DMS53 (cell line): ENCODE results near the gene NUAK1.

Source experiments
- DNase-seq: peaks from one replicate; lab custom pipeline; 2025; lab: John Stamatoyannopoulos, UW

Gene NUAK1

DNA sequence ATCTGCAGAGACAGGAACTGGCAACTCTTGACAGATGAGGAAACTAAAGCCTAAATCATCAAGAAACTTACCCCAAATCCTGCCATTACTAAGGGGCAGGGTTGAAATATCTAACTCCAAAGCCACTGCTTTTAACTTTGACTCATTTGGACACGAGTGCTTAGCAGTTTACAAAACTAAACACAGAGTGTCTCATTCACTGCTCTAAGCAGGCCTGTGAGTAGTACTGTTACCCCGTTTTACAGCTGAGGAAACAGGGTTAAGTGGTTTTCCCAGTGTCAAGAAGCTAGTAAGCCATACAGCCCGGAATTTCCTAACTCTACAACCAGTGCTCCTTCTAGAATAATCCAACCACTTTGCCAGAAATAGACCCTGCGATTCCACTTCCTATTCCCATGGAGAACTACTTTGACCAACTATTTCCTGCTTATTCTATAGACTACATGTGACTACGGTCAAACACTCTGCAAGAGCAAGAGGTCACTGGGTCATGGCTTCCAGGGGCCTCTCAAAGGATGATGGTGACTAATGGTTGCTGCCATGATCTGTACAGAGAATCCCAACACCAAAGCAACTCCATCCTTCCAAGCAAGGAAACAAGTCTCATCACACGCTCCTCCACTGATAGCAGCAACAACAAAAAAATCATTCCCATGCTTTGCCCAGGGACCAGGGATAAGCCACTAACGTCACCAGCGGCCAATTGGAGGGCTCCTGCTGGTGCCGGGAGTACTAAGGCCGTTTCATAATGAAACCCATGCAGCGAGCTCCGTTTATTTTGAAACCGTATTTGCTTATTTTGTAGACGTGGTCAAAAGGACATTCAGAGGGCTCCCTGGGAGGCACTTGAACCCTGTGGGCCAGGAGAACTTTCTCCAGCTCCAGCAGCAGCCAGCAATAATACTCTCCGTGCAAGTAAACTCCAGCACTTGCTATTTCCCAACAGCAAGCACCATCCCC lies 56.3 kb downstream of the NUAK1 start:
- DNase-seq: no peak

GRCh38 chr12:106081606-106082005 lies 57.1 kb downstream of the NUAK1 start:
- peak; percentile 22 for DNase-seq

GRCh38 chr12:106080791-106081170 lies 58.0 kb downstream of the NUAK1 start:
- no peak for DNase-seq

DNA sequence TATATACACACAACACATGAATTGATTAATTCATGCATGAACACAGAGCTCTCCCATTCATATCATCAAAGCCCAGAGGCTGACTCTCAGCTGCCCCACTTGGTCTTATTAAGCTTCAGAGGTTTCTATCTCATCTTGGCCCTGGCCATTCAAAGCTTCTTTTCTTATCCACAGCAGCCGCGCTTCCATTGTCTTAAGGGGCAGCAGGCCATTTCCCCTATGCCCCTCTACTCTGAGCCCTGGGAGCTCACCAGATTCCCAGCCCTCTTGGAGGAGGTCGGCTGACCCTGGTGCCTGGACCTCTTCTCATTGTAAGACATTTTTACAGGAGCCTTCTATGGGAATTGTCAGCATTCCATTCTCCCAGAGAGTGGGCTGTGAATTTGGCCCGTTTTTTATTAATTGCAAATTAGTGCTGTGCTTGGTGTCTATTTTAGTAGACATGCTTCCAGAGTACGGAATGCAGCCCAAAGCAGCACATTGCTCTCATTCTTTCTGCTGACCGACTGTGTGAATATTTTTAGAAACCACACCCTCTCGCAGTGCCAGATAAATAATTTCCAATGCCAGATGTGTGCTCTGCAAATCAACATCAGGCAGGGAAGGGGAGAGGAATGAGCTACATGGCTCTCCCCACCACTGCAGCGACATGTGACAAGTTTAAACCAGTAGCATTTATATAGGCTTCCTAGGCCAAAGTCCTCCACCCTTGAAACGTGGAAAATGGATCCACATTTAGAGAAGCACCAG lies 58.5 kb downstream of the NUAK1 start:
- no peak for DNase-seq

DNA sequence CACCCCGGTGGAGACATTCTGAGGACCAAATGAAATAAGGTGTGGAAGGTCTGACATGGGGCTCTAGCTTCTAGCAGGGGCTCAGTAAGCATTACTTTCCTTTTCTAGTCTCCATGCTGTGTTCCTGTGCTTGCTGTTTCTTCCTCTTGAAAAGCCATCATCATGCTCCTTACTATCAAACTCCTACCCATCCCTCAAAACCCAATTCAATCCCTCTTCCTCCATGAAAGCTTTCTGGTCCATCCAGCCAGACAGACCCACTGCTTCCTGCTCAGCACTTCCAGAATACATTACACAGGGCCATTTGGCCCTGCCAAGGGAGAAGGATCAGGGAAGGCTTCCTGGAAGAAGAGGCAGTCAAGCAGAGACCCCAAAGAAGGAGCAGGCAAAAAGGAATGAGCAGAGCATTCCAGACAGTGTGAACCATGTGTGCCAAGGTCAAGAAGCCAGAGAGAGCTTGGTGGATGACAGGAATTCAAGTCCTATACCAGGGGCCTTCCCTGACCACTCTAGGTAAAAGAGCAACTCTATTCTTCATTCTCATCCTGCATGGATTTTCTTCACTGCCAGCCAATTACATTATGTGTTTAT lies 59.5 kb downstream of the NUAK1 start:
- DNase-seq: no peak

- DNase-seq: no peak
Observed at GRCh38 chr12:106078358-106079010, 60.3 kb downstream of the NUAK1 start.

DNA sequence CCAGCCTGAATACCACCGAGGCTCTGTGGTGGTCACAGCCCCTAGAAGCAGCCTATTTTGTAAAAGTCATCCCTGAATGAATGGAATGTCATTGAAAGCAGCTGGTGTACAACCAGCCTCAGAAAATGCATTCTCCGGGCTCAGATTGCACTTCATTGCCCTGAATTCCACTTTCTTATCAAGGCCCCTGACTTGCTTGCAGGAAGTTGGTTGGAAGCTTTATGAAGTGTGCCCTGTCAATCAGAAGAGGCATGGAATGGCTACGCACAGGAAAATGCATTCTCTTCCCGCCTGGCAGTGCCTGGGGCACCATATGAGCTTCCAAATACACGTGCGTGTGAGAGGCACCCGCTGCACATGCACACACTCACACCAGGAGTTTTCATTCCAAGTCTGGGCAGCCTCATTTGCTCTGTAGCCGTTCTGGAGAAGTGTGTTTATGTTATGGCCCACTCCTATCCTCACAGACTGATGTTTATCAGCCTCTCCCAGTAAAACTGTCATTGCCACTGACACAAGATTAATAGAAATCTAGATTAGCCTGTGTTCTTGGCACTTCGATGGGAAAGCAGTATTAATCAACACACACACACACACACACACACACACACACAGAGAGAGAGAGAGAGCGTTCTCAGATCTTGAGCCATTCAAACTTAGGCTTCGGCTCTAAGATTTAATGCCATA lies 63.9 kb downstream of the NUAK1 start:
- no peak for DNase-seq

DNA sequence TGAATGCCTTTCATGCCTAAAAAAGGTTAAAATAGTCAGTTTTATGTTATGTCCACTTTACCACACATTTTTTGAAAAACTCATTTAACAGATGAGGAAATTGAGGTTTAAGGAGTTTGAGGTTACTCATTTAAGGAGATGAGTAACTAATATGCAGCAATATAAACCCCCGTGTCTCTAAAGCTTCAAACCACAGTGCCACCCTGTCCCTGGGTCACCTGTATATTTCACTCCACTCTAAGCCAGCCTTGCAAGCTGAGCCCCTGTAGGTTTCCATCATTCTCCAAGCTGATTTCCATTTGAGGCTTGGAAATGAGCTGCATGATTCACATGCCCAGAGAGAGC lies 64.4 kb downstream of the NUAK1 start:
- no peak for DNase-seq

GRCh38 chr12:106073179-106073578 lies 65.6 kb downstream of the NUAK1 start:
- no peak for DNase-seq

GRCh38 chr12:106072751-106073150 lies 66.0 kb downstream of the NUAK1 start:
- no peak for DNase-seq

- no peak for DNase-seq
Observed at GRCh38 chr12:106071686-106072085, 67.1 kb downstream of the NUAK1 start.

DNA sequence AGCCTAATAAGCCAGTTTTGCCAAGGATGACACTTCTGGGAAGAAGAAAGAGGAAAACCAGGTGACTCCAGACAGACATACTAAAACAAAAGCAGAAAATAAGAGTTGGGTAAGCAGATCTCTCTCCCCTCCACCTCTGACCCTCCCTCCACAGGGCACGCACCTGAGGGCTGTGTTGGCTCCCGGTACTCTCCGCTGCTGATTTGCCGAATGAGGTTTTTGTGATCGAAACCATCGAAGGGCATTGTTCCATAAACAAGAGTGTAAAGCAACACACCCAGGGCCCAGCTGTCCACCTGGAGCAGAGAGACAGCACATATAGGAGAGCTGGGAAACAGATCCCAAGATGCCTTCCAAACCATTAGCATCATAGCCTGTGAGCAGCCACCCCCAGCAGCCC lies 68.1 kb downstream of the NUAK1 start:
- DNase-seq: no peak

GRCh38 chr12:106070147-106070546 lies 68.6 kb downstream of the NUAK1 start:
- no peak for DNase-seq

DNA sequence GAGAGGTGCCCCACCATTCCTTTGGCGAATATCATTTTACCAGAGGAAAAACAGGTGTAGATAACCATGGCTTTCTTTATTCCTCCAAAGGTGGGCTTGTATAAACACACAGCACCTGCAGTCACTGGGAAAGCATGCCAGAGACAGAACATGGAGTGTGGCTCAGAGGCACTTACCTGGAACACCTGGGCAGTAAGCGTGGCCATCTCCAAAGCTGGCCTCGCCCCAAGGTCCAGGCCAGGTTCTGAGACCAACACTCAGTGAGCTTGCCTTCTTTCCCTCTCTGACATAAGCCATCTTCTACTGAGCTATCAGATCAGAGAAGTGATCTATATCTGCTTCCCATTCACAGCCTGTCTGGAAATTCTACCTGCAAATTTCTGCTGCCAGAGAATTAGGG lies 70.5 kb downstream of the NUAK1 start:
- DNase-seq: no peak

DNA sequence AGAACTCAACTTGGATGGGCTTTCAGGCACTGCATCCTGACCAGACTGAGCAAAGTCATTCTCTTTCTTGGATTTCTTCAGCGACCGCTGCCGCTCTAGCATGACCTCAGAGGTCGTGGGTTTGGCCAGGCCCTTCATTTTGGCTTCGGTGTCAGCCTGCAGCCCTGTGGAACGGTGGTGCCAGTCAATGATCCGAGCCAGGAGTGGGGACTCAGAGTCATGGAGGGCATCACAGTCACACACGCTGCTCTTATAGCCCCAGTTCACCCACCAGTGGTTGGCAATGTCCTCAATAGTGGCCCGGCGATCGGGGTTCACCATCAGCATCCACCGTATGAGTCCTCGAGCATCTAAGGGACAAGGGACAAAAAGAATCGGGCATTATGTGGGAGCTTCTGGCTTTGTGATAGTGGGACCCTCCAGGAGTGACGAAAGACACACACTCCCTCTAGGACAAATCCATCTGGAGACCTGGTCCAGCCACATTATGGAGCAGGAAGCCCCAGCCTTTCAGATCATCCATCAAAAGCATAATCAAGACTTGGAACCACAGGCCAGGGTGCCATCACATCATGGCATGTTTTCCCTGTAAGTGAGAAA lies 71.0 kb downstream of the NUAK1 start:
- no peak for DNase-seq

DNA sequence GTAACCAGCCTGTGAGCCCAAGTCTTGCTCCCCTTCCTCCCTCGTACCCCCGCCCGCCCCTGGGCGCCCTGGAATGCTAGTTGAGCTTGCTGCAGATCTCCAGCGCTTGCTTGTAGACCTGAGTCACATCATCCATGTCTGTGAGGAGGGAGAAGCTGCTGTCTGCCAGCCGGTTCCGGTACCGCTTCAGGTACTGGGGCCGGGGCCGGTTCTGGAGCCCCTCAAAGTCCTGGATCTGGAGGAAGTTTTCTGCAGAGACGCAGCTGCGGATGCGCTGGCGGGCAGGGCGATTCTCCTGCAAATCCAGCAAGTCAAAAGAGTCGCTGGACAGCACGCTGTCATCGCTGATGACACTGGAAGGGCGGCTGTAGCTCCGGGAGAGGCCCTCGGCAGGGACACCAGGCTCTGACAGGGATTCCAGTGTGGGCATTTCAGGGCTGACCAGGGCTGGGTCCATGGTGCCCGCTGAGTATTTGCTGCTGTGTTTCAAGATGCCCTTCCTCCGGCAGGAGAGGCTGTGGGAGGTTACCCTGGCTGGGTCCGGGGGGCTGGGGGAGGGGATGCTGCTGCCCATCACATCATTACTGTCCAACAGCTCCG lies 71.9 kb downstream of the NUAK1 start:
- DNase-seq: no peak

GRCh38 chr12:106066051-106066705 lies 72.6 kb downstream of the NUAK1 start:
- DNase-seq: no peak

DNA sequence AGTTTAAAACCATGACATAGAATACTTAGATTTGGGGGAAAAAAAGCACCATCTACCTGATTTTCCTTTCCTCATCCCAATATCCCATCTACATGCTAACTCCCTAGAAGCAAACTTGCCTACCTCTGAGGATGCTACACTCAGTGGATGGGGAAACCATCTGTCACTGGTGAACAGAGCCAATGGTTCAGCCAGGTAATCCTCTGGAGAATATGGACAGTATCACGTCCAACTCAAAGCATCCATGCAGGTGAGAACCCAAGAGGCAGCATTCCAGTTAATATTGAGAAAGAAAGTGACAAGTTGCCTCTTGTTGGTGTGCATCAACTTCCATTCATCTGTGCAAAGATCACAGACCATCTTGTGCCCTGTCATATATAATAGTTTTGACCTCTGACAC lies 73.2 kb downstream of the NUAK1 start:
- no peak for DNase-seq

GRCh38 chr12:106064721-106065021 lies 74.1 kb downstream of the NUAK1 start:
- no peak for DNase-seq

DNA sequence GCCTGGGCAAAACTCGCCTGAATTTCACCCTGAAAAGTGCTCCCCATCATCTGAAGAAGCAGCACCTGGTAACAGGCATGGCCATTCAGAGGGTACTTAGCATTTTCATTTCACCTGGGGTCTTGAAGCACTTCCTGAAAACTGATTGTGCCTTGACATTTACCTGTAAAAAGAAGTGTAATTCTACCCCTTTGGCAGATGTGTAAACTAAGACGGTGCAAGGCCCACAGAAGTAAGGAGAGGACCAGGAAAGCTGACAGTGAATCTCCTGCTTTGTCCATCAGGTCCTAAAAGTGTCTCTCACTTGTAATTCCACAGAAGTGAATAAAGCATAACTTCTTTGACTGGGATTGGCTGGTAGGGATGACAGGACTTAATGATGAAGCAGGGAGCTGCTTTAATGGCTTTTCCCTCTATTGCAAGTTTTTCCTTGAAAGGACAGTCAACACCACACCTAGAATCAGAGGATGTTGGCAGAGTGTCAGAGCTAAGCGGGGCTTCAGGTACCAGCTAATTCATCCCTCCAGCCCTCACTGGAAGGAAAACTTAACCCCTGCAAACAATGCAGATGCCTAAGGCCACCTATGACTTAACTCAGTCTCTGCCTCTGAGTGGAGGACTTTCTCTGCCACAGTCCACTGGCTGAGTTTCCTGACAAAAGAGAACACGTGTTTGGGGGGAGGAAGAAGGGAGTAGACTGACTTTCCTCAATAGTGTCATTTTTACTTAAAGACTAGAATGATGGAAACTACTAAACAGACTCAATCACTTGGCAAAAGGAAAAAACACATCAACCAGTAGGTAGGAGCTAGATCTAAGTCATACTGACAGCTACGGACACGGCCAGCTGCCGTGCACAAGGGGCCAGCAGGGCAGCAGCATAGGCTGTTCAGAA lies 74.7 kb downstream of the NUAK1 start:
- DNase-seq: no peak
